K562 (cell line): ENCODE data around the gene NECTIN2. TPM values are rescaled to one million over a fixed set of nuclear protein-coding genes. Genes with fewer than 3 reads are reported as not detected.
A peak's percentile ranks its signal among the peaks of the same experiment; 100 is the strongest.

Experiments used
- ATAC-seq: fragments of 200-7000 bp; cut with Tn5 transposase; 3 replicates; pipeline ENCODE4 v1.9.1; 2020; ENCODE audit warnings: moderate library complexity
- BruUV-seq: library from RNA; stranded (reverse); fragments of 400-500 nt; replicated peaks from 2 replicates; lab custom pipeline; 2021; lab: Mats Ljungman, UMichigan
- CTCF ChIA-PET: fragments of 300-600 bp; formaldehyde crosslinking; extraction: SDS; loops from one replicate; lab custom pipeline; 2021; ENCODE audit warnings: low intra/inter-chr PET ratio; lab: Yijun Ruan, JAX
- POLR2A ChIA-PET: fragments of 300-600, 350-650 bp; sonication (Branson Sonifier 250); formaldehyde crosslinking; extraction: SDS; loops from one replicate; lab custom pipeline; 2021; ENCODE audit warnings: antibody characterized with exemption, inconsistent platforms; lab: Yijun Ruan, JAX
- DNase-seq, 4 experiments: peaks; one replicate each; pipeline versions ENCODE4 v3.0.0 to v3.0.0-alpha.2; 2011 to 2018; ENCODE audit warnings: low spot score in 3 of 4, mixed read lengths in 3 of 4; ENCODE audit errors: extremely low read depth in 1 of 4
- FAIRE-seq: peaks from 2 replicates; lab custom pipeline; 2011; peaks lifted over from hg19 to GRCh38; lab: Jason Lieb, UNC
- H2AFZ ChIP-seq: 2 replicates; pipeline ENCODE4 v1.6.0; 2011; ENCODE audit warnings: low read depth, low read length, control low read depth, inconsistent platforms
- H3K27ac ChIP-seq: fragments of 200-600 bp; 3 replicates; pipeline ENCODE4 v1.8.0; 2011; ENCODE audit warnings: low read depth, mild to moderate bottlenecking, control low read depth, inconsistent platforms, low read length, moderate library complexity, mixed read lengths; ENCODE audit errors: extremely low read depth
- H3K27me3 ChIP-seq, 2 experiments: fragments of 300-600 bp in 1 of 2; 2 replicates in 1 of 2; 3 replicates in 1 of 2; pipeline versions ENCODE4 v1.6.0 to v1.8.0; 2011; ENCODE audit warnings: inconsistent platforms in 2 of 2, low read length in 2 of 2, mild to moderate bottlenecking in 1 of 2, mixed read lengths in 1 of 2, moderate library complexity in 1 of 2; ENCODE audit not compliant: control insufficient read depth in 2 of 2, insufficient read depth in 2 of 2
- H3K36me3 ChIP-seq: fragments of 300-600 bp; 3 replicates; pipeline ENCODE4 v1.8.0; 2011; ENCODE audit warnings: mild to moderate bottlenecking, low read length, inconsistent platforms; ENCODE audit not compliant: control insufficient read depth, insufficient read depth
- H3K4me1 ChIP-seq, 2 experiments: fragments of 200-600 bp in 1 of 2; replicated peaks in 1 of 2; 2 replicates in 1 of 2; 3 replicates in 1 of 2; pipeline versions ENCODE4 v1.5.1 to v1.8.0; 2011; ENCODE audit warnings: inconsistent platforms in 2 of 2, low read length in 2 of 2, mild to moderate bottlenecking in 1 of 2, mixed read lengths in 1 of 2, moderate library complexity in 1 of 2; ENCODE audit not compliant: control insufficient read depth in 2 of 2, insufficient read depth in 2 of 2
- H3K4me2 ChIP-seq: 2 replicates; pipeline ENCODE4 v1.6.1; 2011; ENCODE audit warnings: low read length, control low read depth, inconsistent platforms, mixed read lengths; ENCODE audit not compliant: insufficient read depth
- H3K4me3 ChIP-seq: fragments of 200-600 bp; sonication (generic), shearing (Covaris generic); 2 replicates; pipeline ENCODE4 v1.5.1; 2016; ENCODE audit warnings: control low read depth, inconsistent platforms
- H3K79me2 ChIP-seq: fragments of 200-600 bp; 3 replicates; pipeline ENCODE4 v1.8.0; 2011; ENCODE audit warnings: low read length, inconsistent platforms; ENCODE audit not compliant: control insufficient read depth, insufficient read depth
- H3K9ac ChIP-seq, 2 experiments: 2 replicates each; pipeline versions ENCODE4 v1.6.0 to v1.6.1; 2011; ENCODE audit warnings: low read depth in 2 of 2, low read length in 2 of 2, control low read depth in 1 of 2, inconsistent platforms in 1 of 2, mild to moderate bottlenecking in 1 of 2, mixed read lengths in 1 of 2; ENCODE audit not compliant: insufficient read depth in 1 of 2
- H3K9me1 ChIP-seq: one replicate; pipeline ENCODE4 v1.6.0; 2011; ENCODE audit warnings: inconsistent platforms, mild to moderate bottlenecking, low read length, moderate library complexity; ENCODE audit not compliant: control insufficient read depth, insufficient read depth
- H3K9me3 ChIP-seq: replicated peaks from 2 replicates; pipeline ENCODE4 v1.5.1; 2011; ENCODE audit warnings: low read depth, low read length, inconsistent platforms; ENCODE audit not compliant: control insufficient read depth, insufficient read depth
- H4K20me1 ChIP-seq: replicated peaks from 2 replicates; pipeline ENCODE4 v1.6.1; 2011; ENCODE audit warnings: low read length, inconsistent platforms, mixed read lengths; ENCODE audit not compliant: control insufficient read depth, insufficient read depth
- ASH1L ChIP-seq: fragments of 450-650 bp; IDR thresholded peaks from 2 replicates; pipeline ENCODE4 v1.6.1; 2018; ENCODE audit warnings: borderline replicate concordance, mild to moderate bottlenecking, low read depth; ENCODE audit not compliant: partially characterized antibody
- BDP1 ChIP-seq: IDR thresholded peaks from 3 replicates; pipeline ENCODE4 v1.6.1; 2011; ENCODE audit not compliant: insufficient read length, insufficient read depth
- ELF4 ChIP-seq: fragments of 450-650 bp; formaldehyde crosslinking; IDR thresholded peaks from 2 replicates; pipeline ENCODE4 v1.4.0; 2022; ENCODE audit warnings: missing genetic modification characterization
- HDAC1 ChIP-seq, 2 experiments: fragments of 450-650 bp; IDR thresholded peaks; 2 replicates each; pipeline ENCODE4 v1.6.1; 2016 to 2017; ENCODE audit warnings: inconsistent platforms in 1 of 2, mild to moderate bottlenecking in 1 of 2, moderate library complexity in 1 of 2
- HLTF ChIP-seq: fragments of 450-650 bp; IDR thresholded peaks from 2 replicates; pipeline ENCODE4 v1.6.1; 2016
- SRF ChIP-seq, 2 experiments: fragments of 250-450, 450-650 bp in 1 of 2; sonication (Bioruptor Pico) in 1 of 2; sonication (generic) in 1 of 2; formaldehyde crosslinking; IDR thresholded peaks; 2 replicates each; pipeline versions ENCODE4 v1.5.0 to v1.5.1; 2020 to 2022; ENCODE audit warnings: mild to moderate bottlenecking in 1 of 2, missing genetic modification reagents in 1 of 2
- THRB ChIP-seq: fragments of 450-650 bp; formaldehyde crosslinking; conservative IDR thresholded peaks from 2 replicates; pipeline ENCODE4 v1.4.0; 2022; ENCODE audit warnings: mild to moderate bottlenecking, missing genetic modification characterization
- ZBTB26 ChIP-seq: fragments of 450-650 bp; formaldehyde crosslinking; IDR thresholded peaks from 2 replicates; pipeline ENCODE4 v1.4.0; 2022; ENCODE audit warnings: missing genetic modification characterization
- ZBTB33 ChIP-seq: sonication (generic); formaldehyde crosslinking; IDR thresholded peaks from 2 replicates; pipeline ENCODE4 v1.8.1; 2023; ENCODE audit warnings: mild to moderate bottlenecking, missing genetic modification reagents
- ZFPM2 ChIP-seq: fragments of 250-450 bp; sonication (Bioruptor Pico); IDR thresholded peaks from 2 replicates; pipeline ENCODE4 v1.5.1; 2022; ENCODE audit warnings: mild to moderate bottlenecking
- ZNF512 ChIP-seq: IDR thresholded peaks from 2 replicates; pipeline ENCODE4 v1.6.1; 2016; ENCODE audit warnings: missing genetic modification characterization, missing compliant biosample characterization
- ZNF764 ChIP-seq: fragments of 250-450 bp; sonication (Bioruptor Pico); IDR thresholded peaks from 2 replicates; pipeline ENCODE4 v1.4.0; 2020; ENCODE audit warnings: low read depth, mild to moderate bottlenecking, moderate library complexity
- ZNF79 ChIP-seq: fragments of 250-450 bp; sonication (Bioruptor Pico); IDR thresholded peaks from 2 replicates; pipeline ENCODE4 v1.4.0; 2020; ENCODE audit warnings: low read depth, mild to moderate bottlenecking, moderate library complexity
- WGBS: fragments of 100-300 bp; shearing (Covaris generic); methylation state at CpG from one replicate; pipeline ENCODE4 v1.1.6; 2016; ENCODE audit warnings: low coverage, mixed read lengths; ENCODE audit not compliant: insufficient coverage; ENCODE audit errors: missing lambda C conversion rate; 5-methylcytosine and 5-hydroxymethylcytosine counted together
- in situ Hi-C: fragments of 300-500 bp; cut with MboI; formaldehyde crosslinking; loops from 4 replicates; pipeline ENCODE4 v1.15.0; 2018; ENCODE audit warnings: inconsistent platforms, mixed read lengths
- intact Hi-C: fragments of 100-400 bp; cut with micrococcal nuclease; formaldehyde crosslinking; loops from 2 replicates; pipeline ENCODE4 v1.14.2; 2022
- polyA plus RNA-seq, 8 experiments: library from polyadenylated mRNA; depleted of rRNA in 4 of 8; stranded (reverse) in 5 of 8; unstranded in 3 of 8; fragments of >200 nt; fragmentation: Nextera tagmentation in 2 of 8; fragmentation: Illumina TruSeq in 1 of 8; extraction: Ambion mirVana in 2 of 8; extraction: Trizol in 1 of 8; gene quantifications; 2 replicates each; pipeline versions ENCODE4 v1.2.1 to v1.2.3, GENCODE V29; 2011 to 2014; ENCODE audit warnings: inconsistent platforms in 1 of 8, missing spikeins in 1 of 8
- total RNA-seq, 7 experiments: library from RNA; depleted of rRNA in 6 of 7; stranded (reverse); fragments of >200 nt in 6 of 7; fragmentation: Illumina TruSeq in 2 of 7; extraction: Trizol in 2 of 7; gene quantifications; 2 replicates each; pipeline versions ENCODE4 v1.2.1 to v1.2.3, GENCODE V29; 2011 to 2021; ENCODE audit warnings: low replicate concordance in 1 of 7

The NECTIN2 gene
- total and polyA plus RNA-seq, 9 of the 15 experiments (the other 6 are each of a cell fraction or from before 2014, with no cell fraction given) = 3.9 to 94.9 (median 34.9) TPM

GRCh38 chr19:44799627-44800346 is 46.3 kb upstream of the NECTIN2 start:
- no peaks in the 10 kb centered on the region for H3K36me3 ChIP-seq
- intact Hi-C loops = loop anchor here (1.0 kb wide), 1 partner anchor 46 kb away; no protein-coding TSS in a partner anchor
- ChIA-PET POLR2A (interaction anchor here (1.2 to 1.5 kb wide), 2 partner anchors 10 to 12 kb away, joined by 3 read pairs; no protein-coding TSS in a partner anchor), CTCF (interaction anchor here (0.5 to 2.3 kb wide), 4 partner anchors 45 to 539 kb away, joined by 3 to 20 read pairs (median 3); partner anchors contain the start of gene NECTIN2)
- H3K27me3 ChIP-seq = peaks cover 12 to 20% of the 10 kb centered on the region in 2 experiments; a peak in 4 of 5 replicates
- H3K79me2 ChIP-seq = no peaks in the 10 kb centered on the region
- 33% methylated on average over 8 of the region's 10 CpGs for whole genome bisulfite sequencing
- H3K27ac ChIP-seq = no peak overlapping the region
- peaks cover 3 to 11% of the 10 kb centered on the region in 2 experiments; a peak in 2 of 5 replicates for H3K4me1 ChIP-seq
- no peak overlapping the region for H3K4me3 ChIP-seq
- no peaks in the 10 kb centered on the region for H3K9me1 ChIP-seq
- H4K20me1 ChIP-seq = no peaks in the 10 kb centered on the region
- ATAC-seq (peak; percentile 28), FAIRE-seq (no peak), DNase-seq (no peak)
- H2AFZ ChIP-seq = 0 out of 2 replicates have a peak overlapping the region, but pooled peaks have one; percentile 17
- BruUV-seq = no TSS peak
- H3K9me3 ChIP-seq = no peaks in the 10 kb centered on the region
- no peak overlapping the region for H3K4me2 ChIP-seq
- H3K9ac ChIP-seq = peak overlapping the region in 1 of 2 experiments; percentile 43; a peak in 2 of 4 replicates
- in situ Hi-C loops = no loop called here
- TF ChIP-seq ZNF512 (peak; percentile 97), ZNF764 (CRISPR knock-in tag) (no peak), THRB (CRISPR knock-in tag) (0 out of 2 replicates have a peak, but pooled peaks have one; percentile 23), ZBTB26 (CRISPR knock-in tag) (peak; percentile 80; the same call in 1 of the 2 replicates), ZNF79 (CRISPR knock-in tag) (no peak), ZFPM2 (no peak), ZBTB33 (peak; percentile 18; the same call in 1 of the 2 replicates), HLTF (0 out of 2 replicates have a peak, but pooled peaks have one; percentile 15), SRF (CRISPR knock-in tag; IDR thresholded peaks at IDR 0.05) (no peak), BDP1 (no peak), ASH1L (peak; percentile 28), ELF4 (CRISPR knock-in tag) (0 out of 2 replicates have a peak, but pooled peaks have one; percentile 36), HDAC1 (IDR thresholded peaks at IDR 0.05) (0 out of 4 replicates have a peak, but pooled peaks of 1 of the 2 experiments have one; percentile 10)
